CD4-positive, alpha-beta T cell treated with Interleukin-10 for 1 hour (primary cell): ENCODE results near the gene CALHM4.

Experiments used
- DNase-seq: peaks from one replicate; pipeline ENCODE4 v3.0.0-alpha.2; 2020

CALHM4 gene, protein sequence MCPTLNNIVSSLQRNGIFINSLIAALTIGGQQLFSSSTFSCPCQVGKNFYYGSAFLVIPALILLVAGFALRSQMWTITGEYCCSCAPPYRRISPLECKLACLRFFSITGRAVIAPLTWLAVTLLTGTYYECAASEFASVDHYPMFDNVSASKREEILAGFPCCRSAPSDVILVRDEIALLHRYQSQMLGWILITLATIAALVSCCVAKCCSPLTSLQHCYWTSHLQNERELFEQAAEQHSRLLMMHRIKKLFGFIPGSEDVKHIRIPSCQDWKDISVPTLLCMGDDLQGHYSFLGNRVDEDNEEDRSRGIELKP

DNA sequence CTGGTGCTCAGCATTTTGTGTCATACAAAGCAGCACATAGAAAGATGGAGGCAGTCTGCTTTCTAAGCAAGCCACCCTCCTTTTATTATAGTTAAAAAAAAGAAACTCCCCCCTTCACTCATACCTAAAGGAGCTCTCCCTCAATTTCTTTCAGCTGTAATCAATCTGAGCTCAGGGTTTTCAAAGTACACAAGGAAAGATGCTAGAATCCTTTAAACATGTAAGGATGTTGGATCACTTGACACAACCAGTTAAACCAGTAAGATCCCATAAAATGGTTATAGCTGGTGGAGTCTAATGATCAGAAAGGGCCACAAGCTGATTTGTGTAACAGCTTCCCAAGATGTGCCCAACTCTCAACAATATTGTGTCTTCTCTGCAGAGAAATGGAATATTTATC lies at the start of gene CALHM4:
Gene CALHM4, plus strand, starts transcription at position 301 of the 400 bp plus-strand sequence. Its CDS starts 43 bp downstream, at position 344.
- DNase-seq, result no peak

DNA sequence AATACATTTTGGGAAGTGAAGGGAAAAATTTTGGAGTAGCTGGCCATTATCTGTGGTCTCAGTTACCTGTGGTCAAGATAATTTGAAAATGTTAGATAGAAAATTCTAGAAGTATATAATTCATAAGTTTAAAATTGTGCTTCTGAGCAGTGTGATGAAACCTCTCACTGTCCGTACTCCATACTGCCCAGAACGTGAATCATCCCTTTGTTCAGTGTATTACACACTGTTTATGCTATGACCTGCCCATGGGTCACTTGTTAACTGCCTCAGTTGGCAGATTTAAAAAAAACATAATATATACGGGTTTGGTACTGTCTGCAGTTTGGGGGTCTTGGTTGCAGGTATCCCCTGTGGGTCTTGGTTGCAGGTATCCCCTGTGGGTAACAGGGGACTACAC lies 46.2 kb upstream of the CALHM4 start:
- DNase-seq, result no peak

DNA sequence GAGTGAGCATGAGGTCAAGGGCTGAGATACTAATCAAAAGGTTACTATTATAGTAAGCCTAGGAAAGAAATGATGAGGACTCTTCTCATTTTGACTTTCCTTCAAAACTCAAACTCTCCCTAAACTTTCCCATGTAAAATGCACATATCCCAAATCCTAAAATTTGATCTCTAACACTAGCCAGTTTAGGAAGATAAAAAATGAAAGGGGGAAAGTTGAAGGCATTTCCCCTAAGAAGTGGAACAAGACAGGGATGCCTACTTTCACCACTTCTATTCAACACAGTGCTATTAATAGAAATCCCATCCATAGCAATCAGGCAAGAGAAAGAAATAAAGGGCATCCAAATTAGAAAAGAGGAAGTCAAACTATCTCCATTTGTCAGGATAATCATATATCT lies 45.0 kb upstream of the CALHM4 start:
- no peak for DNase-seq

DNA sequence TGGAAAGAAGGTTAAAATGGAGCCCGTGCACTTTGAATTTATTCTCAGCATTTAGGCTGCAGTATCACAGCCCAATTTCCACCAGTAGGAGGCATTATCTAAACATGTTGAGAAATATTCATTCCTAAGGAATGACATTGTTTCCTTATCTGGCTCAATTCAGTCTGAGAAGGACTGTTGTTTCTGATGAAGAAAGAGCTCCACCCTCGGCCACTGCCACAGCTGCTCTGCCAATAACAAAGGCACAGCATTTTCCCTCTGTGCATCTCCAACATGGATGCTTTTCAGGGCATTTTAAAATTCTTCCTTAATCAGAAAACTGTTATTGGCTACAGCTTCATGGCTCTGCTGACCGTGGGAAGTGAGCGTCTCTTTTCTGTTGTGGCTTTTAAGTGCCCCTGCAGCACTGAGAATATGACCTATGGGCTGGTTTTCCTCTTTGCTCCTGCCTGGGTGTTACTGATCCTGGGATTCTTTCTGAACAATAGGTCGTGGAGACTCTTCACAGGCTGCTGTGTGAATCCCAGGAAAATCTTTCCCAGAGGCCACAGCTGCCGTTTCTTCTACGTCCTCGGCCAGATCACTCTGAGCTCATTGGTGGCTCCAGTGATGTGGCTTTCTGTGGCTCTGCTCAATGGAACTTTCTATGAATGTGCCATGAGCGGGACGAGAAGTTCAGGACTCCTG lies 42.0 kb upstream of the CALHM4 start, which contains the start of gene CALHM5:
Gene CALHM5, plus strand, starts transcription at position 216 of the 687 bp plus-strand sequence. Its CDS starts 58 bp downstream, at position 274.
- no peak for DNase-seq

DNA sequence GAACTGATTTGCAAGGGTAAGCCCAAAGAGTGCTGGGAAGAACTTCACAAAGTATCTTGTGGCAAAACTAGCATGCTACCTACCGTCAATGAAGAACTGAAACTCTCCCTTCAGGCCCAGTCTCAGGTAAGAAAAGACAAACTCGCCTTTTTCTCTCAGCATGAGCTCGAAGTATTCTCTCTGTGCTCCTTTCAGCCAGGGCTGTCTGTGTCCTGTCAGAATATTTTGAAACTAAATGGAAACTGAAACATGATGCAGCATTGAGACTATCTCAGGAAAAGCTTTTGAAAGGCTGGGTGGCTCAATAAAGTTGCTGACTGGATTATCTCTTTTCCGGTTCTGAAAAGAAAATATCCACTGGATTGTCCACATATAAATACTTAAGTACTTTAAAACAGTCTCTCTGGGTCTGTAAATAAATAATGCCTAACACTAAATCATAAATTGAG lies 41.4 kb upstream of the CALHM4 start:
- DNase-seq, result no peak

DNA sequence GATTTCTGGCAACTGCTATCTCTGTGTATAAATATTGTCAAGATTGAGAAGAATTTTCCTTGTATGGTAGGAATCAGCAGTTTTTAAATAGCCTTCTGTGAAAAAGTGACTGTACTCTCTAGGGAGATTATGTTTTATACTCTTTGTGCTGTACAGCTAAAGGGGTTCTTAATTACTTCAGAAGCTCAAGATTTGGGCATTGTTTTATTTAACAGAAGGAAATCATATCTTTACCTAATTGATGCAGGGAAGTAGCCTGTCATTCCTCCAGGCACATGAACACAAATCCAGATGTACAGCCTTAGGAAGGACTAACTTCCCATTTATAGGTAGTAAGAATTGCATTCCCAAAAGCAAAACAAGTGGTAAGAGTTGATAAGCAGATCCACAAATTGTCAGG lies 40.8 kb upstream of the CALHM4 start:
- no peak for DNase-seq

DNA sequence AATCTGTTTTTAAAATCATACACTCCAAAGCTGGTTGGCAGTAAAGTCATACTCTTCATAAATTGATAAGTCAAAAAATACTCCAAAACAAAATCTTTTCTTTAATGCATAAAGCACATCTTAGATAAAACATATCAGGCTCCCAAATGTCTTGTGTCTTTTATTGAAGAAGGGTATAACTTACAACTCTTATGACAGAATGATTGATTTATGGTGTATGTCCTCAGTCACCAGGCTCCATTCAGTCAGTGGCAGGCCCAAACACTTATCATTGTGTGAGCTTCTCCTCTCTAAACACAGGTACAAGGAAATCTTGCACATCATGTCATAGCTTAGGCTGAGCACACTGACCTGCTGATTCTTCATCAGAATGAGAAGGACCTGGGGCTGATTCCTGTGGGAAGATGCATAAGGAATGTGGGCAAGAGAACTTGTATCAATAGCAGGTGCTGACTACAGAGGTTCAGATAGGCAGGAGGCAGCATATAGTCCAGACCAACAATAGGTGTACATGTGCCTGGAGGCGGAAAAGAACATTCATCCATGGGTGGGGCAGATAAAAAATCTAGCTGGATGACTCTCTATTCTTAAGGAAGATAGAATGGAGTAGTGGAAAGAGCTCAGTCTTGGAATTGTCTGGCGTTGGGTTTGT lies 40.2 kb upstream of the CALHM4 start:
- DNase-seq, result no peak

DNA sequence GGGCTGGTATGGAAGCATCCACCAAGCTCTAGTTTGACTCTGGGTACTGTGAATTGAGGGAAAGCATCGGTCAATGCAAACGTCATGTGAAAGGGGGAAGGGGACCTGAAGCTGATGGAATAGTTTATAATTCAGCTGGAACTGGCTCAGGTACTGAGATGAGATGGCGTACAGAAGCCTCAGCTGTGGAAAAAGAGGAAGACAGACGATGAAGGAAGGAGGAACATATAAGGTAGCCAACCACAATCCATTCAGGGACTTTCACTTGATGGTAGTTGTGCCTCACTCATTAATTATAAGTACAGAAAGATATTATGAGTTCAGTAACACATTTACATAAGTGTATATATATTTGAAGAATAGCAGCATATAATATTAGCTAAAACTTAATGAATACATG lies 39.4 kb upstream of the CALHM4 start:
- DNase-seq, result no peak

DNA sequence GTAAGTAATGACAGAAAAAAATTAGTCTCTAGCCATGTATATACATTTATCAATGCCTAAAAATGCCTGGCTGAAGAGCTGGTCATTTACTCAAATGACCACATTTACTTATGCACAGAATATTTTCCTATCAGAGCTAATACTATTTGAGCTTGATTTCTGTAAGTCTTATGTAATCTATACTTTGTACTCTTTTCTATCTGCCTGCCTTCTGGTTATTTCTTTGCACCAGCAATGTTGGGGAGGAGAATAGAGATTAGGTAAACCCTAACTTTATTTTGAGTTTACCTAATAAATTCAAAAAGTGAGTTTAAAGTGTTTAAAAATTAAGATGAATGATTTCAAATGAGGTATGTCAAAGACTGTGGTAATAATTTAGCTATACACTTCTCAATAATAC lies 38.4 kb upstream of the CALHM4 start:
- DNase-seq, result no peak

DNA sequence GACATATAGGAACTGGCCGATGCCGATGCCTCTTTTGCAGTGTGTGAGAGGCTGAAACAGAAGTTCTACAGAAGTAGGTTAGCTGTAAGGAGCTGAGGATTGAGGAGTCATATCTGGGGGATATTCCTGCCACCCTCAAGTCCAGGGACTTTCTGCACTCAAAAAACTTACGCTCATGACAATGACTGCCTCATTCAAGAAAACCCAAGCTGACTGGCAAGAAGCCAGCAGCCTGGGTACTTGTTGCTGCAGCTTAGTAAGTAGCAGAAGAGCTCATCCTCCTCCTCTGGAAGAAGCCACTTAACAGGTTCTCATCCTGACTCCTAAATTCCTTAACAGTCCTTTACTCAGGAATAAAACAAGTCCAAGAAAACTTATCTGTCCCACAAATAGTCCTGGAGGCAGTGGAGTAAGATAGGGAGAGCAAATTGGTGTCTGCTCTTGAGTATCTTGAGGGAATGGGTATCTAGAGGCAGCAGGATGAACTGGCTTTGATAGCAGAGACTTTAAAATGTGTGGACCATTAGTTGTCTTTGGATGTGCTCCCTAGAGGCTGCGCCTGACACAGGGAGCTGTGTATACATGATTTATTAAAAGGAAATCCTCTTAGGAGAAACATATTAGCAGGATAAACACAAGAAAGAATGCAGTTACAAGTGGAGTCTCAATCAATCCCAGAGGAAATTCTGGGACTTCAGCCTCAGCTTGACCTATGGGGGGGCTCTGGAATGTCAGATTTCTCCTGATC lies 34.8 kb upstream of the CALHM4 start:
- DNase-seq, result no peak

DNA sequence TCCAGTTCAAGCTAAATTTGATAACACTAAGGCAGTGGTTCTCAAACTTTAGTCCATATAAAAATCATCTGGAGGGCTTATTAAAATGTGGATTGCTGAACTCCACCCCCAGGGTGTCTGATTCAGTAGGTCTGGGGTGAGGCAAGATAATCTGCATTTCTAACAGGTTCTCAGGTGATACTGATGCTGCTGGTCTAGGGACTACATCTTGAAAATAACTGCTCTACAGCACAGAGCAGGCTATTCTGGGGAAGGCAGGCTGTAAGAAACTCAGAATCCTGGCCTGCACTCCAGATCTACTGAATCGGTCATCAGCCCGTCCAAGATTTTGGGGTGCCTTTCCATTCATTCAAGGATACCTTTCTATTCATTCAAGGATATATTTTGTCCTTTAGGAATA lies 30.7 kb upstream of the CALHM4 start:
- no peak for DNase-seq

DNA sequence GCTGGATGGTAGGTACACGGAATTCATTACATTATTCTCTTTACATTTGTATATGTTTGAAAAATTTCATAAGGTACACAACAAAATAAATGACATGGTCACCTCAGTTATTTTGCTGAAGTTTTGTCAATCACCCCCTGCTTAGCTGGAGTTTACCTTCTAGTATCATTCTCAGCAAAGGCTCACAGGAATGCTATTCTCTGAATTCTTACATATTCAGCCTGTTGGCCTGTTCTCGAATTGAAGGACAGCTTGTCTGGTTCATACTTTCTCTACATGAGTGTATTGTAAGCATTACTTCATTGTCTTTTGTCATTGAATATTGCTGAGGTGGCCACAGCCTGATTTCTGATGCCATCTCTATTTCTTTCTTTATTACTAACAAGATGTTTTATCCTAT lies 29.3 kb upstream of the CALHM4 start:
- no peak for DNase-seq

DNA sequence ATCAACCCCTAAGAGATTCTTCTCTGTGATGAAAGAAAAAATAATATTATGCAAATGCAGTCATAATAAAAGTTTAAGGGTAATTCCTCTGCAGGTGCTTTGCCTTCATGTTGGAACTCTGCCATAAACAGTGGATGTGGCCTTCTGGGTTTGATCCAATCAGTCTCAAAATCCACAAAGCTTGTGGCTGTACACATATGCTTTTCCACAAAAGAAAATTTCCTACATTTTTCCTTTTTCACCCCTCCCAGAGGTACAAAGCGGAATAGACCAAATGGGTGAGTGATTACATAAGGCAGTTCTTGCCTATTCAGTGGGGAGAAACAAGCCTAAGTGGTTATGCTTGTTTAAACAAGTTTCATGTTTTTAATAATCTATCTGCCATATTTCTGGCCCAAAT lies 25.4 kb upstream of the CALHM4 start:
- DNase-seq, result no peak

DNA sequence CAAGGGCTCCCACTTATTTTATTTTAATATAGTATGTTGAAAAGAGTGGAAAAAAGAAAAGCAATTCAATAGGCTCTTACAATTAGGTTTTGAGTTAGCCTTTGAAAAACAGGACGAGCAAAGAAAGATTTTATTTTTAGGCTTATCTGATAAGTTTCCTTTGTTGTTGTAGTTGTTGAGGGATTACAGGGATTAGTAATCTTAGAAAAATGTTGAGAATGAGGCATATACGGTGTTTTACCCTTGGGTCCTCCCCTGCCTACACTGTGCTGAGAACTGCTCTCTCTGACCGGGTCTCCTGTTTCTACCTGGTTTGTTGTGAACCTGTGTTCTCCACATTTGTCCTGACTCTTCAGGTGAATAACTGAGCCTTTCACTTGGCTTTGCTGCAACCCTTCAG lies 24.8 kb upstream of the CALHM4 start:
- no peak for DNase-seq

DNA sequence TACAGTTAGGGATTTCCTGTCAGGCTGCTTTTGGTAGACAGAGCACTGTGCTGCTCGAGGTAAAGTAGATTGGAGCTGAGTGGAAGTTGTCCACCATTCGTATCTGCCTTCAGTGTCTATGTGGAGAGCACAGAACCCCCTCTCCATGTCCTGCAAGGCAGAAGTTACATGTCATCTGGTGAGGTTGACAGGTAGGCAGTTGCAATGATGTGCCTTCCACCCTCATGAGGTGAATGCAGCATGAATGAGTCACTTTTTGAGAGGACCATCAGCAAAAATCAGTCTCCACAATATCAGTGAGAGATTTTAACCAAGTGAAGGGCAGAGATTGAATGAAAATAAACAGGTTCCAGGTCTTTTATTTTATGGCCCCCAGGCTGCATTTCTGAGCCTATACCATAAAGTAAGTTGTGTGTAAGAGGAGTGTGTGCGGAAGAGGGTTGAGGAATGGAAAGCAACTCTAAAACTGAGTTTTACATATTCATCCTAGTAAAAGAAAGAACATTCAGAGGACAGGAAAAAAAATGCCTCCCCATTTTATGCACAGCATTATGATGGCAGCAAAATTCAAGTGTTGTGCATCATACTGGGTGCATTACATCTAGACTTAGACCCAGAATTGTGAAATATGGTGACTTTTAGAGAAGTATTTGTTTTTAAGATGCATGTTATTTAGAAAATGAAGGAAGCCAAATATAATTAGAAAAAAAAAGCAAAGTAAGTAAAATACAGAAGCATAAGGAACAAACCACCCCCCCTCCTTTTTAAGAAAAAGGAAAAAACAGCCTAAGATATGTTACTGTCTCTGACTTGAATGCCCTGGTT lies 23.9 kb upstream of the CALHM4 start:
- no peak for DNase-seq

DNA sequence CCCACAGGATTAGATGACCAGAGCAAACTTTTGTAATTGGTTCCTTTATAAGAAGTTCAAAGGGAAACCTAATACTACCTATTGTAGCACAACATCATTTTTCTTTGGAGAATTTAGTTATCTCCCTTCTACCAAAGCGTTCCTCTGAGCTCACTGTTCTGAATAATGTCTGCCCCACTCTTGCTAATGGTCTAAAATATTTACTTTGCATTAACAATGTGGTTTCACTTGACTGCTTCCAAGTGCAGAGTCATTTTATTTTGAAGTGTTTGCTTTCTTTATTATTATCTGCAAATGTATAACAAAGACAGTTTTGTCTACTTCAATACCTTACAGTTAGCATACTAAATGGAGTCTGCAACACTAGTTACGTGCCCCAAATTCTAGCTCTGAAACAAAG lies 23.1 kb upstream of the CALHM4 start:
- no peak for DNase-seq

DNA sequence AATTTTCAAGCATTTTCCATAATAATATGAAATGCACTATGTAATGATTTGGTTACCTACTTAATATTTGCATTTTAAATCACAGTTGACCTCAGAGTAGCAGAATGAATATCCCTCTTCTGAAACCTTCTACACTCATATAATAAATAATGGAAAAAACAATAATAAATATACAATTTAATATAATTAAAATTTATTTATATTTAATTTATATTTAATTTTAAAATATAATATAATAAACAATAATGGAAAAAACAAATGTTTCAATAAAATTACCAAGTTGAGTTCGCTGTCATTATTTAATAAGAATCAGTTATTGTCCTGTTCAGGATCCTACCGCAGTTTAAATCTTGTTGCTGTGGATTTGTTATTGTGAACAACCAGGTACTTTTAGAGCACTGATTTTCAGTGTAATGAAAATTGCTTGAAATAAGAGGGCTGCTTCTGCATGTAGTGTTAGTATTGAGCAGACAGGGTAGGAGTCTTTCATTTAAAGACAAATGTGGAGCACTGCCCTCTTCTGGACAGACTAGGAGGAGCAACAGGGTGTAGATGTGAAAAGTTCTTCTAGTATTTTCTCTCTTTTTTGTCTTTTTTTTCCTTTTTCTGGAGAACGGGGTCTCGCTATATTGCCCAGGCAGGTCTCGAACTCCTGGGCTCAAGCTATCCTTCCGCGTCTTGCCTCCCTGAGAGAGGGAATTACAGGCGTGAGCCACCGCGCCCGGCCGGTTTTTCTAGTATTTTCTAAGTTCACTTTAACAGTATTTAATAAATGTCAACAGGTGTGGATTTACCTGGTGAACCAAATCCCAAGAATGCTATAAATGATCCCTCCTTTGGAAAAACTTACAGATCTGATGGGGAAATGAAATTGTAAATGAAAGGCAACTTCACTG lies 21.6 kb upstream of the CALHM4 start:
- peak; percentile 76 for DNase-seq

DNA sequence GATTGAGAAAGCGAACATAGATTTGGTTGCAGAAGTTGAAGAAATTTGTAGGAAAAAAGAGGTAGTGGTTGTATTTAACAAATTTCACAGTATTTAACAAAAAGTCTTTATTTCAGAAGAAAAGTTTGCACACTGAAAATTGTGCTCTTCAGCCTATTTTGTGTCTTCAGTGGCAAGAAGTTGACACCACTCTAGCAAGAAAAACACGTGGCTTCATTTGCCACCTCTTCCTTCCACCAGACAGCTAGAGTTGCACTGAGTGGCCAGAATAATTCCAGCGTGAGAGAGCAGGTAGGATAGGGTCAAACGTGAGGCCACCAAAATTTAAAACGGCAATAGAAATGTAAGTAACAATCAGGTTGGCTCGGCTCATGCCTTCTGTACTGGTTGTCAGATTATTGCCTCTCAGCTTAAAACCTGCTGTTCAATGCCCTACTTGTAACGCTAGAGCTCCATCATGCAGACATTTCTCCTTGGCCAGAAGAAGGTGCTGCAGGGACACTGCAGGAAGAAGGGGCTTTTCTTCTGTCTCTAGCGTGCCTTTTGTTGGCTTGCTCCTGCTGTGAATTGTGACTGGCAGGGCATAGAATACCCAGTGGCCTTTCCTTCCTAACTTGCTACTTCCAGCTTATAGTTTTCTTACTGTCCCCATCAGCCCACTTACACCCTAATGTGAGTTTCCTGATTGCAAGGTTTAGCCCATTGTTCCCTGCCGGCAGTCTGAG lies 20.2 kb upstream of the CALHM4 start:
- no peak for DNase-seq

DNA sequence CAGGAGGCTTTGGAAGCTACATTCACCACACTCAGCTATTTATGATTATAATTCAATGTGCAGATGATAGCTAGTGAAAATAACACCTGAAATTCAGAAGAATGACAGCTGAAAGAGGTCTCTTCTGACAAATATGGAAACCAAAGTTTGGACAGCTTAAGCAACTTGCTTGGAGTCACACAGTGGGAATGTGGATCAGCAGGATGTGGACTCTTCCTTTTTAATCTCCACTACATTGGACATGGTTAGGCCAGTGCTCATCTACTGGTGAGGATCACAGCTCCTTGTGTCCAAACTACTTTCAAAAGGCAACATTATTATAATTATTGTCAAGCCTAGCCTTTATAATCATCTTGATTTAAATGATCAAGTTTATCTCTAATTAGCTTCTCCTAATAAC lies 18.4 kb upstream of the CALHM4 start:
- DNase-seq, result no peak

DNA sequence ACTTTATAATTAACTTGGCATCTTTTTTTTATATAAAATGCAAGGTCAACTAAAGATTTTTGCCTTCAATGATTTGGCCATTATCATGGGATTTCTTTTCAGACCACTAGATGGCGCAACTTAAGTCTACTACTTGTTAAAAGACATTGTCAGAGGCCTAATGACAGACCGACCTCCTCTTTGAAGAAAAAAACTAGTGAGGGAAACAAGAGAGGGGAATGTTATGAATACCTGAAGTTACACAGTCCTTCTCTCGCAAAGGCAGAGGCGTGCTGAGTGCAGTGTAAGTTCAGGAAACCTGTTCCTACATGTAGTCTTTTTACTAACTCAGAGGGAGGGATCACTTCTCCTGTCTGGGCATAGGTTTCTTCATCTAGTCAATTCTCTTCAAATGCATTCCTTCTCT lies 17.3 kb upstream of the CALHM4 start:
- peak; percentile 66 for DNase-seq

DNA sequence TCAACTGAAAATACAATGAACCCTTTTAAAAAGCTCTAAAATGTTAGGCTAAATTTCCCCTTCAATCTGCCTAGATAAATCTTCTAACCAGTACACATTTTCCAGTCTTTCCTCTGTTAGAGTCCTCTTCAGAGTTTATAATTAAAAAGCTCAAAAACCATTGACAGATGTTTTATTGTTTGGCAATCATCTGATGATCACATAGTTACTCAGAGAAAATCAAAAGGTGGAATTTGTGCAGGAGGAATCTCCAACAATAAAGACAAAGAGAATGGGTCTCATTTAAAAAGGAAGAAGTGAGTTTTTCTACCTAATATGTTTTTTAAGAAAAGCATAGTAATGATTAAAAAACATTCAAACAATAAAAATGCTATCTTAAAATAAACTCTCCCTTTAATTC lies 11.1 kb upstream of the CALHM4 start:
- DNase-seq, result no peak
